ENCODE measurements around the gene FAM131B. TPM values are rescaled to one million over a fixed set of nuclear protein-coding genes. Genes with fewer than 3 reads are reported as not detected.

Gene FAM131B
- total and polyA plus RNA-seq, 11 donors = 0.15 to 0.79 (median 0.40) TPM

DNA sequence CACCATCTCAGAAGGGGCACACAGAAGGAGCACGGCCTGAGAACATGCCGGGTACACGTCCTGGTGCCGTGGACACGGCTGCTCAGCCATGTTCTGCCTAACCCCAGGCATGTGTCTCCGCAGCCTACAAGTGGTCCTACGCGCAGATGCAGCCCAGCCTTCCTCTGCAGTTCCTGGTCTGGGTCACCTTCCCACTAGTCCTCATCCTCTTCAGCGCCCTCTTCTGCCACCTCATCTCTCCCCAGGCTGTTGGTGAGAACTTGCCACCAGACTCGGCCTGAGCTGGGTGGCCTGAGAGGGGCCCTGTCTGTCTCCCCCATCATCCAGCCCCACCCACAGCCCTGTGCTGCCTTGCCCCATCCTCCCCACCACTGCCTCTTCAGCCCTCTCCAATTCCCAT, 41.3 kb downstream of the FAM131B start:
- 94 to 96% (median 96%) methylated on average over 10 of the region's 10 CpGs for WGBS, 4 donors
- Histone ChIP-seq H3K4me3 (no peak overlapping the region), H3K36me3 (no peaks in the 10 kb centered on the region), H3K9me3 (no peaks in the 10 kb centered on the region), H3K27me3 (no peaks in the 10 kb centered on the region), H3K4me1 (peaks cover 0 to 17% (median 0%) of the 10 kb centered on the region in 12 donors), H3K27ac (no peak overlapping the region)
- intact Hi-C loops (cut with DNase I) = loop anchor here in 4 of 10 donors (5.0 to 10.0 kb wide), 5 partner anchors 36 to 606 kb away; partner anchors contain the start of gene ZYX (in 1 of the 4)
- DNase-seq (no peak), ATAC-seq (no peak)
- no peak for TF ChIP-seq POLR2A (IDR thresholded peaks at IDR 0.05)
- TF ChIP-seq, protein P1, sequence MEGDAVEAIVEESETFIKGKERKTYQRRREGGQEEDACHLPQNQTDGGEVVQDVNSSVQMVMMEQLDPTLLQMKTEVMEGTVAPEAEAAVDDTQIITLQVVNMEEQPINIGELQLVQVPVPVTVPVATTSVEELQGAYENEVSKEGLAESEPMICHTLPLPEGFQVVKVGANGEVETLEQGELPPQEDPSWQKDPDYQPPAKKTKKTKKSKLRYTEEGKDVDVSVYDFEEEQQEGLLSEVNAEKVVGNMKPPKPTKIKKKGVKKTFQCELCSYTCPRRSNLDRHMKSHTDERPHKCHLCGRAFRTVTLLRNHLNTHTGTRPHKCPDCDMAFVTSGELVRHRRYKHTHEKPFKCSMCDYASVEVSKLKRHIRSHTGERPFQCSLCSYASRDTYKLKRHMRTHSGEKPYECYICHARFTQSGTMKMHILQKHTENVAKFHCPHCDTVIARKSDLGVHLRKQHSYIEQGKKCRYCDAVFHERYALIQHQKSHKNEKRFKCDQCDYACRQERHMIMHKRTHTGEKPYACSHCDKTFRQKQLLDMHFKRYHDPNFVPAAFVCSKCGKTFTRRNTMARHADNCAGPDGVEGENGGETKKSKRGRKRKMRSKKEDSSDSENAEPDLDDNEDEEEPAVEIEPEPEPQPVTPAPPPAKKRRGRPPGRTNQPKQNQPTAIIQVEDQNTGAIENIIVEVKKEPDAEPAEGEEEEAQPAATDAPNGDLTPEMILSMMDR (IDR thresholded peaks at IDR 0.05) = no peak

DNA sequence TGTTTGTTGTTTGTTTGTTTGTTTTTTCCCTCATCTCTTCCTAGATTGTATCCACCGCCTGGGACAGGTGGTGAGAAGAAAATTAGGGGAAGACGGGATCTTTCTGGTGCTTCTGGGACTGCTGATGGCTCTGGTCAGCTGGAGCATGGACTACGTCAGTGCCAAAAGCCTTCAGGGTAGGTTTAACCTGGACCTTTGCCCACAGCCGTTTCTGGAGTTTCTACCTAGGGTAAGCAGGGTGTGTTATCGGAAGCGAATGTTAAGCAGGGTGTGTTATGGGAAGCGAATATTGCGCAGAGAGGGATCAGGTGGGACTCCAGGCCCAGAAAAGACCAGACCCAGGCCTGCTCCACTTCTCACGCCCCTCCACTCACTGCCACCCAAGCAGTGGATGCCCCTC, 41.9 kb downstream of the FAM131B start:
- peaks cover 0 to 17% (median 0%) of the 10 kb centered on the region in 12 donors for H3K4me1 ChIP-seq
- 73 to 89% (median 78%) methylated on average over 8 to 9 of the region's 9 CpGs for WGBS, 4 donors
- H3K9me3 ChIP-seq = no peaks in the 10 kb centered on the region
- intact Hi-C loops (cut with DNase I) = loop anchor here in 4 of 10 donors (5.0 to 10.0 kb wide), 5 partner anchors 37 to 606 kb away; partner anchors contain the start of gene ZYX (in 1 of the 4)
- no peaks in the 10 kb centered on the region for H3K27me3 ChIP-seq
- TF ChIP-seq POLR2A (IDR thresholded peaks at IDR 0.05) = no peak
- TF ChIP-seq, protein P1 (IDR thresholded peaks at IDR 0.05) = no peak
- DNase-seq (no peak), ATAC-seq (no peak)
- H3K4me3 ChIP-seq = no peak overlapping the region
- H3K27ac ChIP-seq = no peak overlapping the region
- no peaks in the 10 kb centered on the region for H3K36me3 ChIP-seq

DNA sequence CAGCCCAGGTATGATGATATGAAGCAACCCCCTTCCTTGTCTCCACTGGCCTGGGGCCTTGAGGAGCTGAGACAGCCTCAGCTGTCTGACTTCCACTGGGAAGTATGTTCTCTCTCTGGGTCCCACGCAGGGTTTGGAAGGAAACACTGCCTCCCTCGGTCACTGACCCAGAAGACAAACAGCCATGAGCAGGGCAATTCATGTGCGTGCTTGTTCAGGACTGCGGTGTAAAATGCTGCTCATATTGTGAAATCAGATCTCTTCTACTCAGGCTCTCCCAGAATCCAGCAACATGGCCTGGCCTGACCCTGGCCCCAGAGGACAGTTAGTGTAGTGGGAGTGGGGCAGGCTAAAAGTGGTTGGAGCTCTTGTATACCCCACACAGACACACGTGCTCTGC, 43.9 kb downstream of the FAM131B start:
- DNase-seq (peak in 2 of 5 donors; percentile 33 to 36), ATAC-seq (peak; percentile 28 to 60 (median 44))
- TF ChIP-seq, protein P1 (IDR thresholded peaks at IDR 0.05) = no peak
- TF ChIP-seq POLR2A (IDR thresholded peaks at IDR 0.05) = no peak
- 52 to 74% (median 70%) methylated on average over 5 of the region's 5 CpGs for WGBS, 4 donors
- Histone ChIP-seq H3K36me3 (no peaks in the 10 kb centered on the region), H3K27ac (peak overlapping the region in 1 of 12 donors; percentile 30), H3K4me1 (peaks cover 0 to 23% (median 0%) of the 10 kb centered on the region in 12 donors), H3K9me3 (no peaks in the 10 kb centered on the region), H3K27me3 (no peaks in the 10 kb centered on the region), H3K4me3 (no peak overlapping the region)
- intact Hi-C loops (cut with DNase I) = loop anchor here in 2 of 10 donors (5.0 to 10.0 kb wide), 2 partner anchors 44 to 96 kb away; partner anchors contain the start of gene FAM131B (in 1 of the 2)

DNA sequence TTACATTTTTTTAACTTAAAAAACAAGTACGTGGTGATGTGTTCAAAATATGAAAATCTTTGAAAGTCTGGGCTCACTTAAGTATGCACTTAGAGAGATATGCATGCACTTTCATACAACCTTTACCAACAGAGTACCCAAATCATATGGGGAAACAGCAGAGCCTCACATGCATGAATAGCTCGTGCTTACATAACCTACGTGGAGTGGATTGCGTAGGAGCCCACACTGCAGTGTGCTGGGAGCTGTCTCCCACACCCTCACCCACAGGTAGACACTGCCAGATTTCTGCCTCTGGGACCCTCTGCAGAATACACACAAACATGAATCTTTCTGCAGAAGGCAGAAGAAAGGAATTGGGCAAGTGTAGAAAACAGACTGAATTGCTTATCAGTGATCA, 46.0 kb downstream of the FAM131B start:
- H3K4me1 ChIP-seq = peaks cover 0 to 16% (median 0%) of the 10 kb centered on the region in 12 donors
- no peak overlapping the region for H3K27ac ChIP-seq
- H3K9me3 ChIP-seq = no peaks in the 10 kb centered on the region
- H3K36me3 ChIP-seq = no peaks in the 10 kb centered on the region
- ATAC-seq (no peak), DNase-seq (no peak)
- 89 to 98% (median 90%) methylated on average over 4 of the region's 4 CpGs for WGBS, 4 donors
- H3K27me3 ChIP-seq = no peaks in the 10 kb centered on the region
- TF ChIP-seq, protein P1 (IDR thresholded peaks at IDR 0.05) = no peak
- no peak for TF ChIP-seq POLR2A (IDR thresholded peaks at IDR 0.05)
- intact Hi-C loops (cut with DNase I) = loop anchor here in 2 of 10 donors (5.0 to 10.0 kb wide), 2 partner anchors 46 to 98 kb away; partner anchors contain the start of gene FAM131B (in 1 of the 2)
- no peak overlapping the region for H3K4me3 ChIP-seq

All from heart left ventricle (tissue), 16 donors.